Upper lobe of left lung (tissue), 6 donors: ENCODE measurements around the gene ZNF839. TPM values are rescaled to one million over a fixed set of nuclear protein-coding genes. Genes with fewer than 3 reads are reported as not detected.
A peak's percentile ranks its signal among the peaks of the same experiment; 100 is the strongest.

Source experiments
- ATAC-seq, 2 donors: fragments of 200-7000 bp; cut with Tn5 transposase; one replicate each; pipeline ENCODE4 v1.9.1; 2022; ENCODE audit warnings: mild to moderate bottlenecking in 2 of 2, moderate library complexity in 2 of 2; ENCODE audit not compliant: low FRiP score in 2 of 2
- DNase-seq, 2 donors: peaks; one replicate each; pipeline ENCODE4 v3.0.0-alpha.2; 2019 to 2020
- H3K27ac ChIP-seq, 4 donors: fragments of 200-600 bp; sonication (generic); one replicate each; pipeline ENCODE4 v1.5.1; 2016 to 2019
- H3K27me3 ChIP-seq, 4 donors: fragments of 200-600 bp; sonication (generic); one replicate each; pipeline ENCODE4 v1.5.1; 2017 to 2019
- H3K36me3 ChIP-seq, 4 donors: fragments of 200-600 bp; sonication (generic); one replicate each; pipeline ENCODE4 v1.5.1; 2016 to 2019
- H3K4me1 ChIP-seq, 4 donors: fragments of 200-600 bp; sonication (generic); one replicate each; pipeline ENCODE4 v1.5.1; 2018 to 2019
- H3K4me3 ChIP-seq, 4 donors: fragments of 200-600 bp; sonication (generic); one replicate each; pipeline ENCODE4 v1.5.1; 2017 to 2019; ENCODE audit warnings: mild to moderate bottlenecking in 2 of 4, moderate library complexity in 1 of 4
- H3K9me3 ChIP-seq, 4 donors: fragments of 200-600 bp; sonication (generic); one replicate each; pipeline ENCODE4 v1.5.1; 2018 to 2019
- CTCF ChIP-seq, 6 experiments: fragments of 450-650 bp in 4 of 6; fragments of 200-600 bp in 2 of 6; sonication (generic) in 2 of 6; IDR thresholded peaks; one replicate each; pipeline ENCODE4 v1.5.1; 2016 to 2019; ENCODE audit warnings: antibody characterized with exemption in 6 of 6
- EP300 ChIP-seq, 4 donors: sonication (generic); formaldehyde crosslinking; IDR thresholded peaks; one replicate each; pipeline ENCODE4 v1.5.1; 2017; ENCODE audit warnings: antibody characterized with exemption in 4 of 4, control low read depth in 2 of 4
- POLR2A ChIP-seq, 4 donors: fragments of 450-650 bp; IDR thresholded peaks; one replicate each; pipeline ENCODE4 v1.5.1; 2016 to 2017; ENCODE audit warnings: antibody characterized with exemption in 4 of 4, mild to moderate bottlenecking in 2 of 4
- POLR2AphosphoS5 ChIP-seq, 2 donors: sonication (generic); formaldehyde crosslinking; IDR thresholded peaks; one replicate each; pipeline ENCODE4 v1.5.1; 2017; ENCODE audit warnings: antibody characterized with exemption in 2 of 2
- WGBS, 2 donors: methylation state at CpG; one replicate each; pipeline ENCODE4 v1.1.5; 2017 to 2018; 5-methylcytosine and 5-hydroxymethylcytosine counted together
- total RNA-seq, 6 donors: library from RNA; depleted of rRNA in 4 of 6; stranded (reverse); fragments of >200 nt in 4 of 6; gene quantifications; one replicate each; pipeline versions ENCODE4 v1.1.0 to v1.2.1, GENCODE V29; 2016 to 2021
- donor health status: DM: no; HTN: no; CAD: no; lungs with moderate emphysema.
- donor health status: DM: no; HTN: yes; CAD: no; lungs with severe emphysema.

Gene ZNF839
- total RNA-seq, 6 donors from 2014 or later: 8.7 to 37.7 (median 14.1) TPM

- peaks cover 0 to 3% (median under 1%) of the 10 kb centered on the region in 4 donors for H3K36me3 ChIP-seq
- no peaks in the 10 kb centered on the region for H3K27me3 ChIP-seq
- peak overlapping the region; percentile 91 to 98 (median 94) for H3K27ac ChIP-seq
- TF ChIP-seq EP300 (IDR thresholded peaks at IDR 0.05) (no peak), POLR2AphosphoS5 (IDR thresholded peaks at IDR 0.05) (no peak), POLR2A (IDR thresholded peaks at IDR 0.05) (no peak), CTCF (IDR thresholded peaks at IDR 0.05) (no peak)
- H3K9me3 ChIP-seq: no peaks in the 10 kb centered on the region
- DNase-seq (no peak), ATAC-seq (no peak)
- H3K4me3 ChIP-seq: peak overlapping the region in 3 of 4 donors; percentile 80 to 93 (median 81)
- H3K4me1 ChIP-seq: peaks cover 25 to 48% (median 29%) of the 10 kb centered on the region in 4 donors
- 91 to 96% methylated on average over 12 to 17 of the region's 17 CpGs for WGBS, 2 donors
These were observed 1.3 kb downstream of the ZNF839 start for GRCh38 chr14:102320671-102321455.

- Histone ChIP-seq H3K27me3 (no peaks in the 10 kb centered on the region), H3K36me3 (peaks cover 0 to 12% (median 2%) of the 10 kb centered on the region in 4 donors), H3K4me1 (peaks cover 20 to 45% (median 22%) of the 10 kb centered on the region in 4 donors), H3K27ac (no peak overlapping the region), H3K4me3 (no peak overlapping the region), H3K9me3 (no peaks in the 10 kb centered on the region)
- DNase-seq (no peak), ATAC-seq (no peak)
- TF ChIP-seq CTCF (IDR thresholded peaks at IDR 0.05) (no peak), EP300 (IDR thresholded peaks at IDR 0.05) (no peak), POLR2AphosphoS5 (IDR thresholded peaks at IDR 0.05) (no peak), POLR2A (IDR thresholded peaks at IDR 0.05) (no peak)
- WGBS, 2 donors: 88 to 96% methylated on average over 12 of the region's 12 CpGs
These were observed 2.2 kb downstream of the ZNF839 start for GRCh38 chr14:102321456-102322422.

- Histone ChIP-seq H3K9me3 (no peaks in the 10 kb centered on the region), H3K4me3 (no peak overlapping the region), H3K27ac (peak overlapping the region in 1 of 4 donors; percentile 14), H3K4me1 (peaks cover 12 to 35% (median 17%) of the 10 kb centered on the region in 4 donors), H3K36me3 (peaks cover 0 to 15% (median 2%) of the 10 kb centered on the region in 4 donors), H3K27me3 (no peaks in the 10 kb centered on the region)
- peak in 1 of 2 donors; percentile 25 for ATAC-seq
- TF ChIP-seq CTCF (IDR thresholded peaks at IDR 0.05) (peak in 4 of 6 experiments; percentile 14 to 54 (median 32)), EP300 (IDR thresholded peaks at IDR 0.05) (no peak)
- peak in 1 of 2 donors; percentile 60 for DNase-seq
- 35 to 39% methylated on average over 8 of the region's 8 CpGs for WGBS, 2 donors
These were observed 3.6 kb downstream of the ZNF839 start for GRCh38 chr14:102323102-102323501.

- H3K27me3 ChIP-seq: no peaks in the 10 kb centered on the region
- no peak overlapping the region for H3K27ac ChIP-seq
- DNase-seq: no peak
- no peaks in the 10 kb centered on the region for H3K9me3 ChIP-seq
- H3K4me1 ChIP-seq: peaks cover 0 to 13% (median under 1%) of the 10 kb centered on the region in 4 donors
- whole genome bisulfite sequencing, 2 donors: 83 to 84% methylated on average over 6 to 9 of the region's 9 CpGs
- TF ChIP-seq POLR2A (IDR thresholded peaks at IDR 0.05) (no peak), POLR2AphosphoS5 (IDR thresholded peaks at IDR 0.05) (no peak), EP300 (IDR thresholded peaks at IDR 0.05) (no peak), CTCF (IDR thresholded peaks at IDR 0.05) (no peak)
- H3K36me3 ChIP-seq: peaks cover 0 to 15% (median 2%) of the 10 kb centered on the region in 4 donors
- H3K4me3 ChIP-seq: no peak overlapping the region
- ATAC-seq: no peak
These were observed 6.3 kb downstream of the ZNF839 start for GRCh38 chr14:102325791-102326345.
